HTERT RPE-1 (cell line): Measurements from ENCODE around the gene CXXC5.

Experiments
- in situ Hi-C: fragments of 300-500 bp; cut with MboI; formaldehyde crosslinking; loops from 4 replicates; pipeline ENCODE4 v1.14.3; 2020; ENCODE audit warnings: low sequenced_read_pairs

Gene CXXC5

DNA sequence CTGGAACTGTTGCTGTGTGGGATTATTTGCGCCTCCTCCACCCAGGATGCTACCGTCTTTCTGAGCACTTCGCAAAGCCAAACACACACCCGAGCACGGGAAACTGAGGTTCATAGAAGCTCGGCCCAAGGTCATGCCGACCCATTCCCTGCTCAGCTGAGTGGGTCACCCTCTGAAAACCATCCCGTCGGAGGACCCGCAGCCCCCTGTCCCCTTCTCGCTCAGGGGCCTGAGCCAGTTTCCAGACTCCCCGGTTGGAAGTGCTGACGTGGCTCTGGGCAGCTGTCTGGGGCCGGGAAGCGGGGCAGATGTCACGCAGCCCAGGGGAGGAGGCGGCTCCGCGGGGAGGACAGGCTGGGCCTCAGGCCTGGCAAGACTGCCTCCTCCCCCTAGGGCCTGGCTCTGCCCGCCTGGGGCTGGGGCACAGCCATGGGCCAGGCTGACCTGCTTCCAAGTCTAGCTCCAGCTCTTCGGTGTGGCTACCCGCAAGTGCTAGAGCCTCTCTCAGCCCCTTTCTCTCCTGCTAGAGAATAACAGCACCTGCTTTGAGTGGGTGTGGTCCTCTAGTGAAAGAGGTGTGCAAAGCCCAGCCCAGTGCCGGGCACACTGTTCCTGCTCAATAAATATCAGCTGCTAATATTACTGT lies 9.9 kb upstream of the CXXC5 start:
- in situ Hi-C loops: no loop called here

GRCh38 chr5:139638736-139639618 lies 9.2 kb upstream of the CXXC5 start:
- in situ Hi-C loops: no loop called here

DNA sequence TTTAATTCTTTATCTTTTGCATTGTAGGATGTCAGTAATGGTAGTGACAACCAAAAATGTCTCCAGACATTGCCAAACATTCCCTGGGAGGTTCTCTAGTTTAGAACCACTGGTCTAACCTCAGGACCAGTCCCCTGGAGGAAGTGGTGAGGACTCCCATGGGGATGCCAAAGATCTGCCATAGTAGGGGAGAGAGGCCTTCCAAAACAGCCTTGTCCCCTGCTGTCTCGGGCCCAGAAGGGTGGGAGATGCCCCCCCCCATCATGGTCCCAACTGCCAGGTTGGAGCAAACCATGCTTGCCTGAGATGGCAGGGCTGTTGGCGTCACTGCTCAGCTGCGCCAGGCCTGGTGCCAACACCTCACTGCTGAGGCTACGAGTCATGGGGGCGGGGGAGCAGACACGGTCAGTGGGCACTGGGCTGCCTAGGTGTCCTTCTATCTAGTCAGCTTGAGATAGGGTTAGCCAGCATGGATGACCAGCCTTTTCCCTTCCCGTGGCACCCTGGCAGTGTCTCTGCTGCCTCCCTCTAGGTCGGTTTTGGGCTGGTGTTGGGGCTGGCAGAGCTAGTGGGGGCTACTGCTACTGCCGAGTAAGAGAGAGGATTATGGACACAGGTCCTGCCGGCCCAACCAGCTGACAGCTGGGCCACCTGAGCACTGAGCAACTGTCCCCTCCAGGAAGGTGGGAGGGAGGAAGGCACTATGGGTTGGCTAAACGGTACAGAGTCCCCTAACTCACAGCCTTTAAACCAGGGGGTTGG lies 8.3 kb upstream of the CXXC5 start:
- in situ Hi-C loops: no loop called here

- in situ Hi-C loops: no loop called here
These were observed 7.6 kb upstream of the CXXC5 start for GRCh38 chr5:139640421-139641115.

GRCh38 chr5:139641116-139642080 lies 6.8 kb upstream of the CXXC5 start:
- in situ Hi-C loops: no loop called here

- in situ Hi-C loops: no loop called here
These were observed 5.9 kb upstream of the CXXC5 start for GRCh38 chr5:139642213-139642612.

DNA sequence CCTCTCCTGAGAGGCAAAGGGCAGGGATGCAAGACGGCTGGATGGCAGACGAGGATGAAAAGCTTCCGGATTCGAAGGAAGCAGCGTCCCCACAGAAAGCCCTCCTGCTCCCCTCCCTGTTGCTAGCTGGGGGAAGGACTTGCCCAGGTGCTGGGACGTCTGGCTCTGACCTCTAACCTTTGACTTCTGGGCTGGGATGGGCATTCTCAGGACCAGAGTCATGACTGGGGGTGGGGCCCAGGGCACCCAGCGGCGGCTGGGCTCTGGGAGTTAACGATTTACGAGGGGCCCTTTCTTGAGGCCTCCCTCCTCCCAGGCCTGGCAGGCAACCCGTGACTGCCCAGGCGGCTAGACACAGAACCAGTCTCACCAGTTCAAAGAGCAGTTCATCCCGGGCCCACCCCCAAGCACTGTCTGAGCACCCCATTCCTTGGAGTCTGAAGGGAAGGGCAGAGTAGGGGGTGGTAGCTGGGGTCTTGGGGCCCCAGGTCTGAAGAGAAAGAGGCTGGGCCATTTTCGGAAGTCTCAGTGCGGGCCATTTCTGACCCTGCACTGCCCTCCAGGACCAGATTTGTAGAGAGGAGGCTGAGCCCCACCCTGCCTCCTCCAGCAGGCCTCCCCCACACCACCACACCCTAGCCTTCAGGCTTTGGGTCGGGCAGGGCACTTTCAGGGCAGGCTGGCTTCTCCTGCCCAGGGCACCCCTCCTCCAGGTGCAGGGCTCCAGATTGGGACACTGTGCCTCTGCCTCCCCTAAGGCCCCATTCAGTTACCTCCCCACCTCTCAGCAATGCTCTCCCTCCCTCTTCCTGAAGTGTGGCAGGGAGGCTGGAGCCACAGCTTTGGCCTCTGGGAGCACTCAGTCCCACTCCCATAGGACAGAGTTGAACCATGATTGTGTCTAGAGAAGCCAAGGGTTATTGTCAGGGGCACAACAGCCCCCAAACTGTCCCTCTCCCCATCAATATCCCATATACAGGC lies 5.0 kb upstream of the CXXC5 start:
- in situ Hi-C loops: no loop called here

GRCh38 chr5:139644001-139644456 lies 4.1 kb upstream of the CXXC5 start:
- in situ Hi-C loops: no loop called here

- in situ Hi-C loops: no loop called here
These were observed 3.3 kb upstream of the CXXC5 start for GRCh38 chr5:139644646-139645429.

DNA sequence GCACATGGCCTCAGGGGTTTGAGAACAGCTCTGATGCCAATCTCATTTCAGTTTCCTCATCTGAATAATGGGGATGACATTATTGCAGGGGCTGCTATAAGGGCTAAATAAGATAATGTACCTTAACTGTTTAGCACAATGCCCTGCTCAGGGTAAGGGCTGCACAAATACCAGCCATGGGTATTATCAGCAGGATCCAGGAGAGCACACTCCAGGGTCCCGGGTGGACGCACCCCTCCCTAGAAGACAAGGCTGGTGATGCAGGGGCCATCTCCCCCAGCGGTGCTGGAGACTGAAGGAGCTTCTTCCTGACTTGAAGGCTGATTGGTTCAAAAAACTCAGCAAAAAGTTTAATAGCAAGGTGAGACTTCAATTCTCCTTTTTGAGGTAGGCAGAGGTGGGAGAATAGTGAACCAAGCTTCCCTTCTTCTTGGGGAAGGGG lies 2.7 kb upstream of the CXXC5 start:
- in situ Hi-C loops: no loop called here

DNA sequence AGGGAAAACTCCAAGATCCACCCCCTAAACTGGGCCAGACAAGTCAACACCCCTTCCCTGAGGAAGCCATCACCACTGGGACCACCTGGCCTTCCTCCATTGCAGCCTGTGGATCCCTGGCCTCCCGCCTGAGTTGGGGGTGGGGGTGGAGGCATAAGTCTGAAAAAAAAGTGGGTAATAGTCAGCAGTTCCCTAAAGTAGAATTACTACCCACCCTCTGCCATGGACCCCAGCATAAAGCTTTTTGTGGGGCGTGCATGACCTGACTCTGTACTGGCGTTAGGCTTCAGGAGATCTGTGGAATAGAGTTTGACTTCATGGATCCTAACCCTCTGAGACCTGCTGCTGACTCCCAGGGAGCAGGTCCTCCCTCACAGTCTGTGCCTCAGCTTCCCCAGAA lies 2.0 kb upstream of the CXXC5 start:
- in situ Hi-C loops: no loop called here

DNA sequence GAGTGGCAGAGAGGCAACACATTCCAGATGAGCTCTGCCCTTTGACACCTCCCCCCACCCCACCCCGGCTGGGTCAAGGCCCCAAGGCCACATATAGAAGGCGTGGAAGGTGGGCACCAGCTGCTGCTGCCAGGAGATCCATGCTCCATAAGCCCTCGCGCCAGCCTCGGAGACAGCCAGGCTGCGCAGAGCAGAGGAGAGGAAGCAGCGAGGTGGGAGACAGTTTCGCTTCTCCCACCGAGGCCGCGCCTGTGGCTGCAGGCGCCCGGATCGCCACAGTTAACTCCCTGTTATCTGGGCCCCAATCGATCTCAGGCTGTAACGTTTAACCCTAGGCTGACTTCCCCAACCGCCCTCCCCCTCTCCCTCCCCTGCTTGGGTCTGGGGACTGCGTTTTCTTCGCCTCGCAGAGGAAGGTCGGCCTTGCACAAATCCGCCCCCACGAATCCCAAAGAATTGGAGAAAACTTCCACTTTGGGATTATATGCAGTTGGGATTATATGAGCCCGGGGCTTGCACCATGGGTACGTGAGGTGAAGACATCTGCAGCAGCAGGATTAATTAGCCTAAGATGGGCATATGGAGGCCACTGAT lies 1.1 kb upstream of the CXXC5 start:
- in situ Hi-C loops: no loop called here

DNA sequence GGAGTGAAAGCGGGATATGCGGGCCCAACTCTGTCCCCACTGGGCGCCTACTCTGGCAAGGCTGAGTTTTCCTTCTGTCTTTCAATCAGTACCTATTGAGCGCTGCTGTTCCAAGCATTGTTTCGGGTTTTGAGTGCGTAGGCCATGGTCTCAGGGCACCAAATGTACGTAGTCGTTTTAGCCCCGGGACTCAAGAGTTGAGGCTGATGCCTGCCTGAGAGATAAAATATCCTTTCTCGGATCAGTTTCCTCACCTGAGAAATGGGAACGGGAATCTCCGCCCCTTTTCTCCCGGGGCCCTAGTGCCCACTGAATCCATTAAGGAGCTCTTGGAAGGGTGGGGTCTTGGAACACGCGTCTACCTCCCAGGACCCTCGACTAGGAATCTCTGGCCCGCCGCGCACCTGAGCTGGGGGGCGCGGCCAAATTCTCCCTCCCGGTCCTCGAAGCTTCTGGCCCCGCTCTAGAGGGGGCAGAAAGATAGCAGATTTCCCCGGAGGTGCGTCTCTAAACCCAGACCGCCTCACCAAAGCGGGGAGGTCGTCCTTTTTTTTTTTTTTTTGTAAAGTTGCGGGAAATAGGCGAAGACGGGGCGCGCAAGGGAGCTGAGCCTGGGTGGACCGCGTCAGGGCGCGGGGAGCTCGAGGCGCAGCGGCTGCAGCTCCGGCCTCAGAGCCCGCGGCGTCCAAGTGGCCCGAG lies 494 bp upstream of the CXXC5 start:
- in situ Hi-C loops: no loop called here

DNA sequence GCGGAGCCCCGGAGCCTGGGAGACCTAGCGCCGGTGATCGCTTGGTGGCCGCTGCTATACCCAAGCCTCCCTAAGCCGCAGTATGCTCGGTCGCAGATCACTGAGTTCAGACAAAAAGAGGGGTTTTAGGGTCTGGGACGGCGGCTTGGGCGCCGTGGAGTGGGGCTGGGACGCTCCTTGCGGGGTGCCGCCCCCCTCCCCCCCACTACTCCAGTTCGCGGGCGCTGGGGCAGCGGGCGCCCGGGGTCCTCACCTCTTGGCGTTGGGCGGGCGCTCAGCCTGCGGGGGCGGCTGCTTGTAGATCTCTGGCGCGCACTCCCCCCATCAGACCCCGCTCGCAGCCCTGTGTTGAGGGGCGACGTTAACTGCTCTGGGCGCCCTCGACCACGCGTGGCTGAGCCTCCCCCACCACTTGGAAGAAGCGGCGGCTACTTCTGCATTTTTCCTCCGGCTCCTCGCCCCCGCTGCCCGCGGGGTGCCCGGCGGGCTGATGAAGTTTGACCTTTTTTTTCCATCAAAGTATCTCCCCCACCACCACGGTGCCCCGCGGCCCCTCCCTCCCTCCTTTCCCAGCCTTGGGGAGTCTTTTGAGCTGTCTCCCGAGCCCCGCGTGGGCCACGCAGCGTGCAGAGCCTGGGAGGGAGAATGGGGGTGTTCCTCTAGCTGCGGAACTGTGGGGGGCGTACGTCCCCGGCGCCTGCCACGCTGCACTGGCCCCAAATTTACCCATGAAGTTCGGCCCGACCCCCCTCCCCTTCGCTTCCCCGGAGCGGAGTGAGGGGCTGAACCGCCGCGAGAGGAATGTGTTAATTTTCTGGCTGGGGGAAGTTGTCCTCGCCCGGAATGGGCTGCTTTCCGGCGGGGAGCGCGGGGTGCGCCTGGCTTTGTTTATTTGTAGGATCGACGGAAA lies 1.2 kb downstream of the CXXC5 start:
- in situ Hi-C loops: no loop called here

DNA sequence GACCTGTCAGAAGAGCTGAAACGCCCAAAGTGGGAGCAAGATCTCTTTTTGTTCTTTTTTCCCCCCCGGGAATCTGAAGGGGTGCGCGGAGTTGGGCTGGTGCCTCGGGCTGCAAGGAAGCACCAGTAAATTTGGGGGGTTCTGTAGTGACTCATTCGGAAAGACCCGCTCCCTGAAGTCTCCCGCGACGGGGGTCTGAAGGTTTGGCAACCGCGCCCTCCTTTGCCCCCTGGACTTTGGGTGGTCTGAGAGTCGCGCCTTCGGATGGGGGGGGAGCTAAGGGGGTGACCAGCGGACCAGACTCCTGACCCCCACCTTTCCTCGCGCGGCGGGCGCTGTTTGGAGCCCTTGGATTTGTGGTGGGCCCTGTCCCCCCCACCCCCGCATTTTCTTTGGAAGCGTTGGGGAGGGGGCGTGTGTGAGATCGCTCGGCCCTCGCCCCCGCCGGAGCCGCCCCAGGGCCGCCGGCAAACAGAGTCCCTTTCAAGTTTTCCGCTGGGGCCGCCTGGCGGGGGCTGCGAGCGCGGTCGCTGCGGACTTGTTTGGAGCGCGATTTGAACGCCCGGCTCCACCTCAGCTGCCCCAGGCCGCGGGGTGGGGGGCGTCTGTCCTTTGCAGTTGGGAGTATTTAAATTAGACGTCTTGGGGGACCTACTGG lies 2.0 kb downstream of the CXXC5 start:
- in situ Hi-C loops: no loop called here
